Keratinocyte (primary cell): ENCODE measurements around the gene FAM219A. TPM values are rescaled to one million over a fixed set of nuclear protein-coding genes. Genes with fewer than 3 reads are reported as not detected.

Source experiments
- DNase-seq: peaks from one replicate; pipeline ENCODE4 v3.0.0-alpha.2; 2011; ENCODE audit warnings: low read depth, missing footprints, low spot score
- FAIRE-seq: peaks from 2 replicates; lab custom pipeline; 2011; peaks lifted over from hg19 to GRCh38; lab: Jason Lieb, UNC
- H2AFZ ChIP-seq: 2 replicates; pipeline ENCODE4 v1.6.0; 2012; ENCODE audit warnings: low read length, control low read depth, inconsistent platforms; ENCODE audit not compliant: control insufficient read depth
- H3K27ac ChIP-seq: 2 replicates; pipeline ENCODE4 v1.5.1; 2011; ENCODE audit warnings: low read length; ENCODE audit not compliant: control insufficient read depth, insufficient read depth
- H3K27me3 ChIP-seq: 3 replicates; pipeline ENCODE4 v1.6.0; 2011; ENCODE audit warnings: low read length; ENCODE audit not compliant: control insufficient read depth, insufficient read depth; ENCODE audit errors: extremely low read depth
- H3K36me3 ChIP-seq, 2 experiments: 2 replicates in 1 of 2; 3 replicates in 1 of 2; pipeline ENCODE4 v1.5.1; 2011; ENCODE audit warnings: low read length in 2 of 2, mild to moderate bottlenecking in 1 of 2; ENCODE audit not compliant: control insufficient read depth in 2 of 2, insufficient read depth in 2 of 2; ENCODE audit errors: extremely low read depth in 1 of 2
- H3K4me1 ChIP-seq: 3 replicates; pipeline ENCODE4 v1.5.1; 2011; ENCODE audit warnings: low read length; ENCODE audit not compliant: control insufficient read depth, insufficient read depth; ENCODE audit errors: extremely low read depth
- H3K4me2 ChIP-seq: 3 replicates; pipeline ENCODE4 v1.6.0; 2011; ENCODE audit warnings: low read depth, low read length; ENCODE audit not compliant: control insufficient read depth, insufficient read depth; ENCODE audit errors: extremely low read depth
- H3K4me3 ChIP-seq, 3 experiments: fragments of 200-600 bp in 1 of 3; sonication (generic) in 1 of 3; 2 replicates in 2 of 3; 3 replicates in 1 of 3; pipeline ENCODE4 v1.5.1; 2011 to 2016; ENCODE audit warnings: low read length in 3 of 3, mild to moderate bottlenecking in 3 of 3, control low read depth in 2 of 3, inconsistent platforms in 1 of 3, low read depth in 1 of 3, mixed read lengths in 1 of 3, mixed run types in 1 of 3, moderate library complexity in 1 of 3; ENCODE audit not compliant: control insufficient read depth in 2 of 3, insufficient read depth in 2 of 3; ENCODE audit errors: extremely low read depth in 1 of 3
- H3K79me2 ChIP-seq: 2 replicates; pipeline ENCODE4 v1.6.0; 2012; ENCODE audit warnings: low read length; ENCODE audit not compliant: control insufficient read depth, insufficient read depth
- H3K9ac ChIP-seq: 3 replicates; pipeline ENCODE4 v1.6.0; 2011; ENCODE audit warnings: low read length; ENCODE audit not compliant: control insufficient read depth, insufficient read depth; ENCODE audit errors: extremely low read depth
- H3K9me1 ChIP-seq: 3 replicates; pipeline ENCODE4 v1.6.0; 2011; ENCODE audit warnings: low read length; ENCODE audit not compliant: control insufficient read depth, insufficient read depth; ENCODE audit errors: extremely low read depth
- H3K9me3 ChIP-seq: 2 replicates; pipeline ENCODE4 v1.5.1; 2012; ENCODE audit warnings: low read depth, low read length; ENCODE audit not compliant: control insufficient read depth
- H4K20me1 ChIP-seq: 3 replicates; pipeline ENCODE4 v1.6.0; 2011; ENCODE audit warnings: low read length; ENCODE audit not compliant: control insufficient read depth, insufficient read depth; ENCODE audit errors: extremely low read depth
- EZH2 ChIP-seq: IDR thresholded peaks from one replicate; pipeline ENCODE4 v1.6.1; 2012; ENCODE audit warnings: inconsistent platforms, mild to moderate bottlenecking, low read length, moderate library complexity
- dilution Hi-C: fragments of 300-500 bp; cut with MboI; formaldehyde crosslinking; loops from one replicate; pipeline ENCODE4 v1.7.0; 2020; ENCODE audit warnings: low sequenced_read_pairs; ENCODE audit not compliant: extremely low pct_ligation_motif_present
- polyA plus RNA-seq, 5 experiments: library from polyadenylated mRNA; depleted of rRNA in 3 of 5; stranded (reverse) in 3 of 5; stranded (forward) in 1 of 5; unstranded in 1 of 5; fragments of >200 nt; gene quantifications; 1 replicate in 1 of 5; 2 replicates in 3 of 5; 3 replicates in 1 of 5; pipeline versions ENCODE4 v1.2.1 to v1.2.3, GENCODE V29; 2011 to 2012; ENCODE audit warnings: missing spikeins in 2 of 5, low read depth in 1 of 5, low replicate concordance in 1 of 5
- TF ChIP-seq, protein P1 (sequence below), 3 experiments: IDR thresholded peaks in 1 of 3; conservative IDR thresholded peaks in 1 of 3; optimal IDR thresholded peaks in 1 of 3; 2 replicates in 2 of 3; 3 replicates in 1 of 3; pipeline versions ENCODE3 to v1.5.1; 2011; ENCODE audit warnings: low read length in 3 of 3, mild to moderate bottlenecking in 3 of 3, moderate library complexity in 2 of 3, control low read depth in 1 of 3, inconsistent platforms in 1 of 3; ENCODE audit not compliant: insufficient read depth in 2 of 3; ENCODE audit errors: extremely low read depth in 1 of 3

FAM219A gene
- polyA plus RNA-seq, 1 donor (not counting 4 experiments of a cell fraction or from before 2014, with no cell fraction given): 8.9 TPM

GRCh38 chr9:34370970-34371880 lies 87.1 kb downstream of the FAM219A start:
- H3K27me3 ChIP-seq: peaks cover 14% of the 10 kb centered on the region
- FAIRE-seq (no peak), DNase-seq (no peak)
- H3K9ac ChIP-seq: no peak overlapping the region
- TF ChIP-seq, protein P1, sequence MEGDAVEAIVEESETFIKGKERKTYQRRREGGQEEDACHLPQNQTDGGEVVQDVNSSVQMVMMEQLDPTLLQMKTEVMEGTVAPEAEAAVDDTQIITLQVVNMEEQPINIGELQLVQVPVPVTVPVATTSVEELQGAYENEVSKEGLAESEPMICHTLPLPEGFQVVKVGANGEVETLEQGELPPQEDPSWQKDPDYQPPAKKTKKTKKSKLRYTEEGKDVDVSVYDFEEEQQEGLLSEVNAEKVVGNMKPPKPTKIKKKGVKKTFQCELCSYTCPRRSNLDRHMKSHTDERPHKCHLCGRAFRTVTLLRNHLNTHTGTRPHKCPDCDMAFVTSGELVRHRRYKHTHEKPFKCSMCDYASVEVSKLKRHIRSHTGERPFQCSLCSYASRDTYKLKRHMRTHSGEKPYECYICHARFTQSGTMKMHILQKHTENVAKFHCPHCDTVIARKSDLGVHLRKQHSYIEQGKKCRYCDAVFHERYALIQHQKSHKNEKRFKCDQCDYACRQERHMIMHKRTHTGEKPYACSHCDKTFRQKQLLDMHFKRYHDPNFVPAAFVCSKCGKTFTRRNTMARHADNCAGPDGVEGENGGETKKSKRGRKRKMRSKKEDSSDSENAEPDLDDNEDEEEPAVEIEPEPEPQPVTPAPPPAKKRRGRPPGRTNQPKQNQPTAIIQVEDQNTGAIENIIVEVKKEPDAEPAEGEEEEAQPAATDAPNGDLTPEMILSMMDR (optimal IDR thresholded peaks at IDR 0.05 in 1 of 3, IDR thresholded peaks at IDR 0.05 in 1 of 3, conservative IDR thresholded peaks at IDR 0.05 in 1 of 3; ENCODE audit: extremely low read depth in 1 of 3, insufficient read depth in 2 of 3, low read length in 3 of 3): no peak
- no peak for TF ChIP-seq EZH2
- no peaks in the 10 kb centered on the region for H3K9me1 ChIP-seq
- H3K4me2 ChIP-seq: peak overlapping the region; percentile 51
- no peaks in the 10 kb centered on the region for H3K79me2 ChIP-seq
- H3K4me3 ChIP-seq: peak overlapping the region in 1 of 3 experiments; percentile 23
- peaks cover 7% of the 10 kb centered on the region for H3K9me3 ChIP-seq
- peaks cover 5 to 18% of the 10 kb centered on the region in 2 experiments for H3K36me3 ChIP-seq
- no peak overlapping the region for H2AFZ ChIP-seq
- dilution Hi-C loops: no loop called here
- peaks cover 7% of the 10 kb centered on the region for H4K20me1 ChIP-seq
- peaks cover 21% of the 10 kb centered on the region for H3K4me1 ChIP-seq
- no peak overlapping the region for H3K27ac ChIP-seq

- H3K9me1 ChIP-seq: no peaks in the 10 kb centered on the region
Observed at GRCh38 chr9:34370335-34370969, 87.9 kb downstream of the FAM219A start.

More at GRCh38 chr9:34370335-34370969, 87.9 kb downstream of the FAM219A start:
- peaks cover 7% of the 10 kb centered on the region for H3K9me3 ChIP-seq
- dilution Hi-C loops: no loop called here
- H3K27ac ChIP-seq: no peak overlapping the region
- TF ChIP-seq, protein P1 (optimal IDR thresholded peaks at IDR 0.05 in 1 of 3, IDR thresholded peaks at IDR 0.05 in 1 of 3, conservative IDR thresholded peaks at IDR 0.05 in 1 of 3; ENCODE audit: extremely low read depth in 1 of 3, insufficient read depth in 2 of 3, low read length in 3 of 3): no peak
- no peak for TF ChIP-seq EZH2
- FAIRE-seq (no peak), DNase-seq (no peak)
- no peak overlapping the region for H3K9ac ChIP-seq
- H3K79me2 ChIP-seq: no peaks in the 10 kb centered on the region
- H3K4me2 ChIP-seq: no peak overlapping the region
- H3K27me3 ChIP-seq: peaks cover 14% of the 10 kb centered on the region
- peaks cover 5 to 18% of the 10 kb centered on the region in 2 experiments for H3K36me3 ChIP-seq
- peaks cover 4% of the 10 kb centered on the region for H4K20me1 ChIP-seq
- H2AFZ ChIP-seq: no peak overlapping the region
- no peak overlapping the region for H3K4me3 ChIP-seq
- H3K4me1 ChIP-seq: peaks cover 14% of the 10 kb centered on the region
